BJ (cell line): ENCODE data around the gene ARHGAP45. TPM values are rescaled to one million over a fixed set of nuclear protein-coding genes. Genes with fewer than 3 reads are reported as not detected.

Experiments used
- CTCF ChIA-PET: fragments of 350-600 bp; formaldehyde crosslinking; extraction: SDS; loops from one replicate; lab custom pipeline; 2021; ENCODE audit warnings: antibody characterized with exemption, inconsistent platforms; lab: Yijun Ruan, JAX
- POLR2A ChIA-PET: fragments of 300-600 bp; sonication (Branson Sonifier 250); formaldehyde crosslinking; extraction: SDS; loops from one replicate; lab custom pipeline; 2021; ENCODE audit warnings: antibody characterized with exemption; lab: Charles Lee
- DNase-seq: peaks from one replicate; pipeline ENCODE4 v3.0.0-alpha.2; 2011; ENCODE audit warnings: low read depth
- H3K27me3 ChIP-seq: 2 replicates; pipeline ENCODE4 v1.6.0; 2011; ENCODE audit warnings: low read length; ENCODE audit not compliant: control insufficient read depth, insufficient read depth
- H3K36me3 ChIP-seq: 2 replicates; pipeline ENCODE4 v1.5.1; 2011; ENCODE audit warnings: low read length; ENCODE audit not compliant: control insufficient read depth, insufficient read depth
- H3K4me3 ChIP-seq: 2 replicates; pipeline ENCODE4 v1.5.1; 2011; ENCODE audit warnings: low read depth, mild to moderate bottlenecking, control low read depth, low read length
- polyA plus RNA-seq: library from polyadenylated mRNA; depleted of rRNA; stranded (reverse); fragments of >200 nt; gene quantifications from 2 replicates; pipeline ENCODE4 v1.2.3, GENCODE V29; 2011
- TF ChIP-seq, protein P1 (sequence below): IDR thresholded peaks from 2 replicates; pipeline ENCODE4 v1.5.1; 2011; ENCODE audit warnings: low read depth, mild to moderate bottlenecking, control low read depth, inconsistent platforms, low read length, moderate library complexity; ENCODE audit not compliant: insufficient read depth

The ARHGAP45 gene
- polyA plus RNA-seq, 1 experiment, result 0.13 TPM

GRCh38 chr19:1094655-1094977, 27.6 kb downstream of the ARHGAP45 start:
- ChIA-PET POLR2A (interaction anchor here (0.6 kb wide), 1 partner anchor 42 kb away, joined by 3 read pairs; no protein-coding TSS in a partner anchor), CTCF (interaction anchor here (0.7 kb wide), 1 partner anchor 233 kb away, joined by 3 read pairs; no protein-coding TSS in a partner anchor)
- DNase-seq, result no peak
- TF ChIP-seq, protein P1, sequence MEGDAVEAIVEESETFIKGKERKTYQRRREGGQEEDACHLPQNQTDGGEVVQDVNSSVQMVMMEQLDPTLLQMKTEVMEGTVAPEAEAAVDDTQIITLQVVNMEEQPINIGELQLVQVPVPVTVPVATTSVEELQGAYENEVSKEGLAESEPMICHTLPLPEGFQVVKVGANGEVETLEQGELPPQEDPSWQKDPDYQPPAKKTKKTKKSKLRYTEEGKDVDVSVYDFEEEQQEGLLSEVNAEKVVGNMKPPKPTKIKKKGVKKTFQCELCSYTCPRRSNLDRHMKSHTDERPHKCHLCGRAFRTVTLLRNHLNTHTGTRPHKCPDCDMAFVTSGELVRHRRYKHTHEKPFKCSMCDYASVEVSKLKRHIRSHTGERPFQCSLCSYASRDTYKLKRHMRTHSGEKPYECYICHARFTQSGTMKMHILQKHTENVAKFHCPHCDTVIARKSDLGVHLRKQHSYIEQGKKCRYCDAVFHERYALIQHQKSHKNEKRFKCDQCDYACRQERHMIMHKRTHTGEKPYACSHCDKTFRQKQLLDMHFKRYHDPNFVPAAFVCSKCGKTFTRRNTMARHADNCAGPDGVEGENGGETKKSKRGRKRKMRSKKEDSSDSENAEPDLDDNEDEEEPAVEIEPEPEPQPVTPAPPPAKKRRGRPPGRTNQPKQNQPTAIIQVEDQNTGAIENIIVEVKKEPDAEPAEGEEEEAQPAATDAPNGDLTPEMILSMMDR, result no peak
- H3K4me3 ChIP-seq, result peak overlapping the region; percentile 99
- H3K27me3 ChIP-seq, result no peaks in the 10 kb centered on the region
- H3K36me3 ChIP-seq, result peaks cover 16% of the 10 kb centered on the region

- peak; percentile 75 for DNase-seq
- peaks cover 15% of the 10 kb centered on the region for H3K36me3 ChIP-seq
- CTCF ChIA-PET, result interaction anchor here (0.7 kb wide), 1 partner anchor 234 kb away, joined by 3 read pairs; no protein-coding TSS in a partner anchor
- peak within 1 kb of the TSS; percentile 99 for H3K4me3 ChIP-seq
- POLR2A ChIA-PET, result interaction anchor here (0.7 kb wide), 1 partner anchor 111 kb away, joined by 3 read pairs; no protein-coding TSS in a partner anchor
- H3K27me3 ChIP-seq, result no peaks in the 10 kb centered on the region
- TF ChIP-seq, protein P1, result no peak
Observed at GRCh38 chr19:1094978-1095701, 28.2 kb downstream of the ARHGAP45 start, which contains the start of gene POLR2E. TSS of gene POLR2E (minus strand) at chr19:1095375. CDS start at chr19:1095315, 60 bp downstream.

- POLR2A ChIA-PET, result no interaction called here
Observed at GRCh38 chr19:1097810-1098176, 30.8 kb downstream of the ARHGAP45 start.

DNA sequence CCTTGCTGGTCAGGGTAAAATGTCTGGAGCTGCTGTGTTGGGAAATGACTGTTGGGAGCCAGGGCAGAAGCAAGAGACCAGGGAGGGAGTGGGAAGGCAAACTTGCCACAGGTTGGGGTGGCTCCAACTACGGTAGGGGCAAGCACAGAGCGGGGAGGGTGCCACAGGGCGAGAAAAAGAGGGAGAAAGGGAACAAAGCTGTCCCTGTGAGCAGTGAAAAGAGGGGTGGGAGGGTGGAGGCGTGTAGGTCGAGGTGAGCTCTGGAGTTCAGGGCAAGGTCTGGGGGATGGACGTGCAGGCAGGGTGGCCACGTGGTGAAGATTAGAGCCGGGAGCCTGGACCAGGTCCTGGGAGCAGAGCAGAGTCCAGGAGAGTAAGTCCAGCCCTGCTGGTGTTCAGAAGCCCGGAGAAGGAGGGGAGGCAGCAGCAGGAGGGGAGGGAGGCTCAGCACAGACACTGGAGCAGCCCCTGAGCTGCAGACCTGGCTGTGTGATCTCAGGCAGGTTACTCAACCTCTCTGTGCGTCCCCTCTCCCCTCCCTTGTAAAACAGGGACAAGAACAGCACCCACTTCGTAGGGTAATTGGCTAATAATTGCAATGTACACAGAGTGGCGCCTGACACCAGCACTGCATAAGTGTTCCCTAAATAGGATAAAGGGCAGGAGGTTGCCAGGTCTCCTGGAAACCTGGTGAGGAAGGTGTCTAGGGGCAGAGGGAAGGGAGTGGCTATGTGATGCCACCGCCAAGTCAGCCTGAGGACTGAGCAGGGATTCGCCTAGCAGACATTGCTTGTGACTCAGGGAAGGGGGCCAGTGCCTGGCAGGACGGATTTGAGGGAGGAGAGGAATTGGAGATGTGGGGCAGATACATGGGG, 31.4 kb downstream of the ARHGAP45 start:
- Histone ChIP-seq H3K36me3 (peaks cover 2% of the 10 kb centered on the region; the same call in 1 of the 2 replicates), H3K4me3 (no peak overlapping the region), H3K27me3 (no peaks in the 10 kb centered on the region)
- no peak for DNase-seq
- POLR2A ChIA-PET, result interaction anchor here (0.5 kb wide), 1 partner anchor 70 kb away, joined by 3 read pairs; no protein-coding TSS in a partner anchor
- TF ChIP-seq, protein P1, result no peak
- CTCF ChIA-PET, result interaction anchor here (0.6 kb wide), 1 partner anchor 34 kb away, joined by 3 read pairs; no protein-coding TSS in a partner anchor

More at GRCh38 chr19:1097810-1098176, 30.8 kb downstream of the ARHGAP45 start:
- Histone ChIP-seq H3K4me3 (no peak overlapping the region), H3K27me3 (no peaks in the 10 kb centered on the region), H3K36me3 (peaks cover 2% of the 10 kb centered on the region; the same call in 1 of the 2 replicates)
- no peak for DNase-seq
- TF ChIP-seq, protein P1, result no peak
- CTCF ChIA-PET, result interaction anchor here (0.6 to 1.0 kb wide), 2 partner anchors 35 to 259 kb away, joined by 3 read pairs; no protein-coding TSS in a partner anchor
